ENCODE measurements around the gene MTA2. TPM values are rescaled to one million over a fixed set of nuclear protein-coding genes. Genes with fewer than 3 reads are reported as not detected.
A peak's percentile ranks its signal among the peaks of the same experiment; 100 is the strongest.

The MTA2 gene
- total RNA-seq, 2 experiments from 2014 or later, result 159 to 179 TPM

- Mint-ChIP-seq H3K27me3 (peaks cover 5% of the 10 kb centered on the region), H3K36me3 (ENCODE audit: low read depth) (peaks cover 3% of the 10 kb centered on the region), H3K27ac (no peak overlapping the region), H3K9me3 (ENCODE audit: low read depth) (no peaks in the 10 kb centered on the region), H3K4me1 (peaks cover 70% of the 10 kb centered on the region), H3K4me3 (no peak overlapping the region)
- ATAC-seq (no peak), DNase-seq (no peak)
- ChIA-PET CTCF (interaction anchor here (0.7 to 7.4 kb wide), 3 partner anchors 8 to 124 kb away, joined by 3 to 42 read pairs (median 6); no protein-coding TSS in a partner anchor), POLR2A (interaction anchor here (1.0 kb wide), 1 partner anchor 8 kb away, joined by 3 read pairs; no protein-coding TSS in a partner anchor)
- intact Hi-C loops (cut with DNase I, micrococcal nuclease), result no loop called here
Measured at GRCh38 chr11:62548545-62549335, 52.9 kb downstream of the MTA2 start.

- Mint-ChIP-seq H3K27me3 (peaks cover 5% of the 10 kb centered on the region), H3K36me3 (ENCODE audit: low read depth) (peaks cover 1% of the 10 kb centered on the region), H3K4me3 (peak overlapping the region; percentile 51), H3K9me3 (ENCODE audit: low read depth) (no peaks in the 10 kb centered on the region), H3K27ac (no peak overlapping the region), H3K4me1 (peaks cover 70% of the 10 kb centered on the region)
- DNase-seq (no peak), ATAC-seq (no peak)
- POLR2A ChIA-PET, result interaction anchor here (0.6 to 1.3 kb wide), 5 partner anchors 9 to 613 kb away, joined by 3 to 8 read pairs (median 3); no protein-coding TSS in a partner anchor
- intact Hi-C loops (cut with DNase I, micrococcal nuclease), result no loop called here
- CTCF ChIA-PET, result interaction anchor here (0.6 to 1.5 kb wide), 4 partner anchors 9 to 284 kb away, joined by 3 to 6 read pairs (median 4); partner anchors contain the start of gene STX5
Measured at GRCh38 chr11:62547691-62548281, 53.9 kb downstream of the MTA2 start.

GRCh38 chr11:62546929-62547625 lies 54.6 kb downstream of the MTA2 start:
- ATAC-seq (no peak), DNase-seq (no peak)
- Mint-ChIP-seq H3K4me1 (peaks cover 69% of the 10 kb centered on the region), H3K9me3 (ENCODE audit: low read depth) (no peaks in the 10 kb centered on the region), H3K36me3 (ENCODE audit: low read depth) (peaks cover 1% of the 10 kb centered on the region), H3K4me3 (peak overlapping the region; percentile 52), H3K27ac (no peak overlapping the region), H3K27me3 (peaks cover 5% of the 10 kb centered on the region)
- intact Hi-C loops (cut with DNase I, micrococcal nuclease), result no loop called here
- ChIA-PET CTCF (interaction anchor here (0.6 to 1.5 kb wide), 3 partner anchors 9 to 122 kb away, joined by 3 to 4 read pairs (median 4); partner anchors contain the start of gene TUT1), POLR2A (interaction anchor here (0.6 to 1.3 kb wide), 4 partner anchors 10 to 612 kb away, joined by 3 to 8 read pairs (median 4); no protein-coding TSS in a partner anchor)

GRCh38 chr11:62546244-62546928 lies 55.3 kb downstream of the MTA2 start, which contains the start of gene AHNAK:
AHNAK (minus strand) TSS chr11:62546806; CDS start chr11:62536098, 10,708 bp downstream.
- intact Hi-C loops (cut with DNase I, micrococcal nuclease), result no loop called here
- POLR2A ChIA-PET, result interaction anchor here (1.0 to 1.3 kb wide), 3 partner anchors 11 to 295 kb away, joined by 3 to 8 read pairs (median 4); no protein-coding TSS in a partner anchor
- peaks cover 5% of the 10 kb centered on the region for H3K27me3 Mint-ChIP-seq
- ATAC-seq, result peak; percentile 45
- peak; percentile 85 for DNase-seq
- peaks cover 69% of the 10 kb centered on the region for H3K4me1 Mint-ChIP-seq
- H3K9me3 Mint-ChIP-seq (ENCODE audit: low read depth), result no peaks in the 10 kb centered on the region
- CTCF ChIA-PET, result interaction anchor here (0.6 to 1.1 kb wide), 3 partner anchors 10 to 118 kb away, joined by 3 to 4 read pairs (median 3); partner anchors contain the start of gene TUT1
- H3K4me3 Mint-ChIP-seq, result peak within 1 kb of the TSS; percentile 83
- H3K36me3 Mint-ChIP-seq (ENCODE audit: low read depth), result peaks cover 1% of the 10 kb centered on the region
- peak within 1 kb of the TSS; percentile 70 for H3K27ac Mint-ChIP-seq

- peaks cover 69% of the 10 kb centered on the region for H3K4me1 Mint-ChIP-seq
- H3K27me3 Mint-ChIP-seq, result peaks cover 5% of the 10 kb centered on the region
- peak; percentile 16 for ATAC-seq
- POLR2A ChIA-PET, result interaction anchor here (1.0 to 2.8 kb wide), 2 partner anchors 12 to 28 kb away, joined by 3 to 16 read pairs; partner anchors contain the start of gene EEF1G
- peak; percentile 74 for DNase-seq
- peak overlapping the region; percentile 70 for H3K27ac Mint-ChIP-seq
- peaks cover 1% of the 10 kb centered on the region for H3K36me3 Mint-ChIP-seq (ENCODE audit: low read depth)
- H3K9me3 Mint-ChIP-seq (ENCODE audit: low read depth), result no peaks in the 10 kb centered on the region
- peak overlapping the region; percentile 83 for H3K4me3 Mint-ChIP-seq
- CTCF ChIA-PET, result interaction anchor here (0.6 to 4.6 kb wide), 3 partner anchors 118 to 151 kb away, joined by 3 to 60 read pairs (median 3); no protein-coding TSS in a partner anchor
- intact Hi-C loops (cut with DNase I, micrococcal nuclease), result no loop called here
Measured at GRCh38 chr11:62545437-62546243, 56.0 kb downstream of the MTA2 start.

- intact Hi-C loops (cut with DNase I, micrococcal nuclease), result loop anchor here (5.0 kb wide), 4 partner anchors 48 to 163 kb away; no protein-coding TSS in a partner anchor
Measured at GRCh38 chr11:62544581-62545436, 56.9 kb downstream of the MTA2 start.

GRCh38 chr11:62543680-62544444 lies 57.8 kb downstream of the MTA2 start:
- POLR2A ChIA-PET, result interaction anchor here (0.5 to 2.8 kb wide), 6 partner anchors 8 to 119 kb away, joined by 3 to 26 read pairs (median 4); partner anchors contain the start of gene TUT1
- no peak for ATAC-seq
- Mint-ChIP-seq H3K4me3 (peak overlapping the region; percentile 83), H3K4me1 (peaks cover 75% of the 10 kb centered on the region), H3K27me3 (peaks cover 5% of the 10 kb centered on the region), H3K9me3 (ENCODE audit: low read depth) (no peaks in the 10 kb centered on the region), H3K27ac (peak overlapping the region; percentile 58), H3K36me3 (ENCODE audit: low read depth) (peaks cover 1% of the 10 kb centered on the region)
- intact Hi-C loops (cut with DNase I, micrococcal nuclease), result loop anchor here (1.0 to 5.0 kb wide), 6 partner anchors 12 to 162 kb away; no protein-coding TSS in a partner anchor
- no peak for DNase-seq
- CTCF ChIA-PET, result interaction anchor here (0.6 to 4.6 kb wide), 21 partner anchors 7 to 231 kb away, joined by 3 to 60 read pairs (median 5); partner anchors contain the start of genes TUT1 and ZBTB3

More at GRCh38 chr11:62544581-62545436, 56.9 kb downstream of the MTA2 start:
- Mint-ChIP-seq H3K36me3 (ENCODE audit: low read depth) (peaks cover 1% of the 10 kb centered on the region), H3K27me3 (peaks cover 5% of the 10 kb centered on the region), H3K4me1 (peaks cover 68% of the 10 kb centered on the region), H3K4me3 (peak overlapping the region; percentile 83), H3K9me3 (ENCODE audit: low read depth) (no peaks in the 10 kb centered on the region), H3K27ac (peak overlapping the region; percentile 70)
- ChIA-PET CTCF (interaction anchor here (0.6 to 4.6 kb wide), 8 partner anchors 8 to 121 kb away, joined by 3 to 60 read pairs (median 10); partner anchors contain the start of gene TUT1), POLR2A (interaction anchor here (0.5 to 2.8 kb wide), 3 partner anchors 9 to 29 kb away, joined by 3 to 16 read pairs (median 3); partner anchors contain the start of gene EEF1G)
- peak; percentile 52 for DNase-seq
- no peak for ATAC-seq

All from activated CD4-positive, alpha-beta T cell treated with anti-CD3 and anti-CD28 coated beads for 36 hours (primary cell).